GM20000 (cell line): ENCODE measurements around the gene ARMC9.

Experiments
- DNase-seq: peaks from one replicate; pipeline ENCODE4 v3.0.0; 2012; ENCODE audit warnings: low spot score
- CTCF ChIP-seq: IDR thresholded peaks from 2 replicates; pipeline ENCODE4 v1.5.1; 2012; ENCODE audit warnings: mild to moderate bottlenecking, control low read depth; ENCODE audit errors: extremely low read depth, missing control alignments

Gene ARMC9

GRCh38 chr2:231337807-231338759, 139.7 kb downstream of the ARMC9 start:
- no peak for TF ChIP-seq CTCF
- no peak for DNase-seq

GRCh38 chr2:231339316-231339715, 140.9 kb downstream of the ARMC9 start:
- no peak for TF ChIP-seq CTCF
- DNase-seq = no peak

- no peak for TF ChIP-seq CTCF
- DNase-seq = no peak
These were observed 142.7 kb downstream of the ARMC9 start for GRCh38 chr2:231341100-231341499.

- no peak for TF ChIP-seq CTCF
These were observed 143.8 kb downstream of the ARMC9 start for GRCh38 chr2:231342061-231342711.

GRCh38 chr2:231343006-231343710, 144.7 kb downstream of the ARMC9 start:
- no peak for DNase-seq
- no peak for TF ChIP-seq CTCF

More at GRCh38 chr2:231342061-231342711, 143.8 kb downstream of the ARMC9 start:
- DNase-seq = no peak

GRCh38 chr2:231343988-231344387, 145.6 kb downstream of the ARMC9 start:
- TF ChIP-seq CTCF = no peak
- DNase-seq = no peak
